GM19351 (cell line): Measurements from ENCODE around the gene APOM.

Experiments
- ATAC-seq: cut with Tn5 transposase; IDR thresholded peaks from one replicate; pipeline ENCODE4 v1.9.1; 2021; ENCODE audit warnings: mild to moderate bottlenecking, moderate library complexity; ENCODE audit not compliant: unreplicated experiment

Gene APOM

GRCh38 chr6:31702819-31703716 lies 47.4 kb downstream of the APOM start, which contains the start of gene ABHD16A:
TSS of gene ABHD16A (minus strand) at chr6:31703324. CDS start at chr6:31703281, 43 bp downstream.
- ATAC-seq = peak; percentile 91

DNA sequence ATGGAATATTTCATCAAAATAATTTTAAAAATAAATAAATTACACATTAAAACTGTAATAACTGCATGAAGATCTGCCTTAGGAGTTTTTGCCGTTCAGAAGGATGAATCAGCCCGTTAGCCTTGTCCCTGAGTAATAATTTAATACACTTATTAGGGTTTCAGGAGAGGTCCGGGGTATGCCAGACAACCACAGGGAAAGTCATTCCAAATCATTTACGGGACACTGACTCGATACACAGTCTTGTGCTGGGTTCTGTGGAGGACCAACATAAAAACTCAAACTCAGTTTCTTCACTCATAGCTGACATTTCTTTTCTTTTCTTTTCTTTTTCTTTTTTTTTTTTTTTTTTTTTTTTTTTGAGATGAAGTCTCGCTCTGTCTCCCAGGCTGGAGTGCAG lies 50.2 kb downstream of the APOM start:
- no peak for ATAC-seq

- ATAC-seq = no peak
Measured at GRCh38 chr6:31706599-31706998, 50.9 kb downstream of the APOM start, which contains the start of gene LY6G6F. TSS of gene LY6G6F (plus strand) at chr6:31706866. CDS start at chr6:31706907, 41 bp downstream.

DNA sequence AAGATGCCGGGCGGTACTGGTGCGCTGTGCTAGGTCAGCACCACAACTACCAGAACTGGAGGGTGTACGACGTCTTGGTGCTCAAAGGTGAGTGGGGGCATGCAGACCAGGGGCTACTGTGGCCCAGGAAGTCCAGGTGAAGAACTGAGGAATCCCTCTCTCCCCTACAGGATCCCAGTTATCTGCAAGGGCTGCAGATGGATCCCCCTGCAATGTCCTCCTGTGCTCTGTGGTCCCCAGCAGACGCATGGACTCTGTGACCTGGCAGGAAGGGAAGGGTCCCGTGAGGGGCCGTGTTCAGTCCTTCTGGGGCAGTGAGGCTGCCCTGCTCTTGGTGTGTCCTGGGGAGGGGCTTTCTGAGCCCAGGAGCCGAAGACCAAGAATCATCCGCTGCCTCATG lies 52.0 kb downstream of the APOM start:
- ATAC-seq = no peak
